ENCODE results near the gene ADARB2.
"Not testable (repeated sequence)": the region's sequence is repeated elsewhere in the genome, so short reads cannot be mapped to it uniquely, and the experiment has no call there.

Gene ADARB2

DNA sequence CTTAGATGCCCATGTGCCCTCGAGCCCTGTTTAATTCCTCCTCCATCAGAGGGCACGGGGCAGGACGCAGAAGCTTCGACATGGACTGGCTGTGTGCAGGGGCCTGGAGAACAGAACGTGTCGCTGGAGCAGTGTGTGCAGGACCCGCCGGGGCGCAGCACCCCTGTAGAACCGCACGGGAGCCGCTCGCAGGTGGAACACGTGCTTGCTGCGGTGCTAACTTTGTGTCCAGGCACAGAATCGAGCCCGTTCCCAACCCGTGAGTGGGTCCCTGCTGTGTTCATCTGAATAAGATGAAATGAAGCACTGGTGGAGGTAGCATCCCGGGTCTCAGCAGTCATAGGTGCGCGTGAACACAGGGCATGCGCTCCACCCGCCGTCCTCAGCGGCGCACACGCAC, 564.2 kb downstream of the ADARB2 start:
- no peak for DNase-seq

DNA sequence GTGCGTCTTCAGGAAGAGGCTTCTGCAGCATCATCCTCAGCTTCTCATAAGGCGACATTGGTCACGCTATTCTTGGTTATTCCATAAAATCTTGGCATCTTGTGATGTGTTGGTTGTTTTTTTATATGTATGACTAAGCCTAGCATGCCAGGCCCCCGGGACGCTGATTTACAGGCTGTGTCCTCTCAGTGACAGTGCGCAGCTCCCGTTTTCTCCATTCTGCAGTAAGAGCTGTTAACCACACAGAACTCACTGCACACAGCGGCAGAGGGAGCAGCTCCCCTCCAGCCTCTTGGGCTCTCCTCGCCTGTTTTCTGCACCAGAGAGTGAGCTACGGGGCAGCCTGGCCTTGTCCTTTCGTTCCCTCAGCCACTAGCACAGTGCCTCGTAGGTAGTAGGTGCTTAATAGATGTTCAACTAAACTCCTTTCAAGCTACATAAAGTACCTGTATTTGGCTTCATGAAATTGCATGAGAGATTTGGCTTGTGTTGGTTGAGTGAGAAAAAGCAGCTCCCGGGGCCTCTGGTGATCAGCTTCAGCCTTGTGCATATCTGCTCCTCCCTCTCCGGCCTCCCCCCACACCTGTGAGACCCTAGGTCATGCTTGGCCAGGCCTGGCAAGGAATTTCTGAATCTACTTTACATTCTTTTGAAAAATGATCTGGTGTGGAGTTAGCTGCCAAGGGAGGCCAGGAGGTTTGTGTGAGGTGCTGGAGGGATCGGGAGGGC, 564.9 kb downstream of the ADARB2 start:
- no peak for DNase-seq

DNA sequence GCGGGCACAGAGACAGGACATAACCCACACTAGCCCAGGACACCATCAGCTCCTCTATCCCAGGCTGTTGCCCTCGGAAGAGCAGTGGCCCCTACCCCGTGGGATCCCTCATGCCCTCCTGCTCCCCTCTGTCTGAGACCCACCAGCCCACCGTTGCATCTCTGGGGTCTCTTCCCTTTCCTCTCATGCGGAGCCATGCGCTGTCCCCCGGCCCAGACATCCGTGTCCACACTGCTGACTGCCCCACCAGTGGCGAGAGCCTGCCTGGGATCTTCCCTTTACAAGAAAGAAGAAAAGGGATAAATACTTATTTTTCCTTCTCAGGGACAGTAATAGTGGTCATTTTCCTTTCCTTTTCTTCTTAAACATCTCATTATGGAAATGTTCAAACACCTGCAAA, 565.7 kb downstream of the ADARB2 start:
- DNase-seq, result no peak

DNA sequence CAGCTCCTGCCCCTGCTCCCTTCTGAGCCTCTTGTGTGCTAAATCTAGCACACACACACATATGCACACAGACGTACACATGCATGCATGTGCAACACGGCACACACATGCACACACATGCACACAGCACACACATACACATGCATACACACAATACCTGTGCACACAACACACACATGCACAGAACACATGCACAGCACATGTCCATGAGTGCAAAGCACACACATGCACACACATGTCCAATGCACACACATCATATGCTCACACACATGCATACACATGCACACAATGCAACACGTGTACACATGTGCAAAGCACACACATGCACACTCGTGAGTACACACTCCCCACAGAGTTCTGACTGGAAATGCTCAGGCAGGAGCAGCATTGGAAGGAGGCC, 566.1 kb downstream of the ADARB2 start:
- DNase-seq, result no peak

DNA sequence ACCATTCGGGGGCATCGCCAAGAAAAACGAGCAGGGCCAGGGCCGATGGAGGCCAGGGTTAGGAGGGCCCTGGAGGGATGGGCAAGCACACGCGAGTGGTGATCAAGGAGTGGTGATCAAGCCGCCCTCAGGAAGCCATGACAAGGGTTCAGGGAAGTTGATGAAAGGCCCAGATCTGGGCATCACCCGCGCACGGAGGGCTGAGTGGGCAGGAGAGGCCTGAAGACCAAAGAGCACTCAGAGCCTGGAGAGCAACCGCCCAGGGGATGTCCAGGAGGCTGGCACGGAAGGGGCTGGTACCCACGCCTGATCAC, 566.5 kb downstream of the ADARB2 start:
- no peak for DNase-seq

DNA sequence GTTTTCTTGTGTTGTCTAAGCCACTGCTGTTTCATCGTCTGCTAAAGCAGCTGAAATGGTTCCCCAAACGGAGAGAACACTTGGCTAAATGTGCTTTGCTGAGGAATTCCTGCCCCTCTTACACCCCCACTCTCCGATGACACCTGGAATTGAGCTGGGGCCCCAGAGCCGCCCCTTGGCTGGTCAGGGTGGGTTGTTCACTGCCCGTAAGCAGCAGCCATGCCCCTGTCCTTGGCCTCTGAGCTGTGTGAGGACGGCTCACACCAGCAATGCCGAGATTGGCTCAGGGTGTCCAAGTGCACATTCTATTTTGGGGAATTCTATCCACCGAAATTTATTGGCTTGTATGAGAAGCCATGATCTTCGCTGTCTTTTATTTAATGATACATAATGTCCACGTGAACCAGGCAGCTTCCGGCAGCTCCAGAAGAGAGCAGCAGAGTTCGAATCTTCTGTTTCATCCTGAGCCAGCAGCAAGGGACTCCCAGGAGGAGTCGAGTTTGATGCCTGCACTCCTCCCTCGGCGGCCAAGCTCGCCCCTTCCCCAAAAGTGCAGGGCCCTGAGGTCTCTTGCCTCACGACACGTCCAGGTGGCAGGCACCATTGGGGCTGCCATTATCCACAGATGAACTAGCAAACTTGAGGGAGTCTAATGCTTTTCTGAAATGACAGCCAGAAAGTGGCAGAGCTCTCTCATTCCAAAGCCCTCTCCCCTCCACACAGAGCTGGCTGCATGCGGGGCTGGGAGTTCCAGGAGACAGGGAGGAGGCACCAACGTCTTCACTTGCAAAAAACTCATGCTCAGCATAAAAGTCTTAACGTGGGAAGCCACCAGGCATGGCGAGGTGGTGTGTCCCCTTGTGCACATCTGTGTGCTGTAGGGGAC, 567.1 kb downstream of the ADARB2 start:
- DNase-seq, result no peak

DNA sequence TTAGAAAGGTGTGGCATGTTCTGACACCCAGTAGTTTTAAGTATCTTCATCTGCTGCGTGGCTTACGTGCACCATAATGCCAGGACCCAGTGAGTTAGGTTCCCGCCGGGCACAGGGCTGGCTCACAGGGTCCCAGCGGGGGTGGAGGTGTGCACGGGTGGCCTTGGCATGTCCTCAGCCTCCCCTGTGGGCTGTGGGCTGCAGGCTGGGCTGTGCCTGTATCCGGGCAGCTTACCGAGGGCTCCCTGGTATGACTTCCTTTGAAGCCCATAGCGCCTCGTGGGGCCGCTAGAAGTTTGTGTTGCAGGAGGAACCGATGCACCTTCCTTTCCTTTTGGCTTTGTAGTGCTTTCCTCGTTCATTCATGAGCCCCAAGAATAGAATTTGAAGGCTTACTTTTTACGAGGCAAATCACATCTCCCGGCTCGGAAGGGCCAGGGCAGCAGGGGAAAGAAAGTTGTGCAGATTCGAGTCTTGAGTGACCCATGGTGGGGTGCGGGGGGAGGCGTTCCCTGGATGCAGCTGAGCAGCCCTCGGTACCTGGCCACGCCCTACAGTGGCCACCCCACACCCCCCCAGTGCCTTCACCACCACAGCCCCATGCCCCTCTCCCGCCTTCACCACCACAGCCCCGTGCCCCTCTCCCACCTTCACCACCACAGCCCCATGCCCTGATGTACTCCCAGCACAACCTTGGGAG, 568.0 kb downstream of the ADARB2 start:
- no peak for DNase-seq

DNA sequence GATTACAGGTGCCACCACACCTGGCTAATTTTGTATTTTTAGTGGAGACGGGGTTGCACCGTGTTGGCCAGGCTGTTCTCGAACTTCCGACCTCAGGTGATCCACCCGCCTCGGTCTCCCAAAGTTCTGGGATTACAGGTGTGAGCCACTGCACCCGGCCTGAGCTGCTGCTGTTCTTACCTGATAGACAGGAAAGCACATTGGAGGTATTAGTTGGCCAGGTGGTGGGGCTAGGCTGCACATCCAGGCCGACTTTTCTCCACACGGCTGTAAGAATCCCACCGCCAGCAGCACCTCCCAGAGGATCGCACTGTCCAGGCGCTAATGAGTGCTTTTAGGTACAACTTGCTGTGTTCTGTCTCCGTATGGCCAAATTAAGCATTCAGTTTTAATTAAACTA, 568.6 kb downstream of the ADARB2 start:
- DNase-seq, result no peak

DNA sequence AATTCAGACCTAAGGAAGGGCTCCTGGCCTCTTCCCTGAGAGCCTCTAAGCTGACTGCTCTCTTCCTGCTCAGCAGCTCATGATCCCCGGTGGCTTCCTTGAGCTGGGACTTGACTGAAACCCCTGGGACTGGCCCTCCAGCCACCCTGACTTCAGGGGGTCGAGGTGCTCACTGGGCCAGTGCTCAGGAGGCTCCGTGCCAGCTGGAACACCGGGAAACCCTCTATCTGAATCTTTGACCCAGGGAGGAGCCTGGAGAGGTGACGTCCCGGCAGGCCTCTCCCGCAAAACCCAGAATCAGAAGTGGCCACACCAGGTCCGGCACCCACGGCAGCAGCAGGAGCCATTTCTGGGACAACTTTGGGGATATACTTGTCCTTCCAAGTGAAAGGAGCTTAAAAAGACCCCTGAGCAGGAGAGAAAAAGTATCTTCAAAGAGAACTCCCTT, 570.5 kb downstream of the ADARB2 start:
- no peak for DNase-seq

DNA sequence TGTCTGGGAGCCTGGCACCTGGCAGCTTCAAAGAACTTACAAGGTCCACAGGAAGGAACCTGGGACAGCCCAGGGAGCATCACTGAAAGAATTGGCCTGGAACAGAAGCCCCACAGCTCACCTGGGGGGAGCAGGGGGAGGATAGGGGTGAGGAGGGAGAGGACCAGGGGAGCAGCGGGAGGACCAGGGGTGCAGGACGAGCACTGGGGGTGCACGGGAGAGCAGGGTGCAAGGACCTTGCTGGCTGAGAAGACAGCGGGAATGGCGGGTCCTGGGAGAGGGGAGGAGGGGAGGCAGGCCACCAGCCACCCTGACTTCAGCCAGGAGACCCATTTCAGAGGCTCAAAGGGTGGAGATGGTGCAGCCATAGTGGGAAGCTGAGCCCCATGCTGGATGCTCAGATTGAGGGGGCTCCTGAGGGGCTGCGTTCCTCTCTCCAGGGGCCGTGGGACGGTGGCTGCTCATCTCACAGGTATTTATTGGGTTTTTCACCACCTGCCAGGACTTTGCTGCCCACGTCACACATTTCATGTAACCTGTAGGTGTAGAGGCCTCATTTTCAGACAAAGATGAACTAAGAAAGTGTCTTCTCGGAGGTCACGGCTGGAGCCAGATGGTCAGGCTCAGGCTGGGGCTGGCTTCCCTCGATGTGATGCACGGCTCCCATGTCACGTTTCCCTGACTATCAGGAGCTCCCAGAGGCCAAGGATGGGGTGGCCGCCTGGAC, 571.1 kb downstream of the ADARB2 start:
- DNase-seq, result no peak

DNA sequence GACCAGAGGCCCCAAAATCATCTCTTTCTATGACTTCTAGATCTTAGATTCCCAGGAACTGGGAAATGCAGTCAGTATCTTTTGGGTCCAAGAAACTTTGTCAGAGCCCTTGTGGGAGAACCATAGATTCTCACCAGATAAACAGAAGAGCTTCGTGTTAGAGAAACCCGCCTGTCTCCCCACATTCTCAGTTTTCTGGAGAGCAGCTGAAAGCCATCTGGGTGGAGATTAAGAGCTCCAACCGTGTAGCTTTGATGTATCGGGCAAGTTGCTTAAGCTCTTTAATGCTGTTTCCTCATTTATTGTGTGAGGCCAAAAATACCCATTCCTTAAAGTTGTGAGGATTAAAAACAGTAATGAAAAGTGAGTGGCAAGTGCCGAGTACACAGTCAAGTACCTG, 573.5 kb downstream of the ADARB2 start:
- DNase-seq, result no peak

DNA sequence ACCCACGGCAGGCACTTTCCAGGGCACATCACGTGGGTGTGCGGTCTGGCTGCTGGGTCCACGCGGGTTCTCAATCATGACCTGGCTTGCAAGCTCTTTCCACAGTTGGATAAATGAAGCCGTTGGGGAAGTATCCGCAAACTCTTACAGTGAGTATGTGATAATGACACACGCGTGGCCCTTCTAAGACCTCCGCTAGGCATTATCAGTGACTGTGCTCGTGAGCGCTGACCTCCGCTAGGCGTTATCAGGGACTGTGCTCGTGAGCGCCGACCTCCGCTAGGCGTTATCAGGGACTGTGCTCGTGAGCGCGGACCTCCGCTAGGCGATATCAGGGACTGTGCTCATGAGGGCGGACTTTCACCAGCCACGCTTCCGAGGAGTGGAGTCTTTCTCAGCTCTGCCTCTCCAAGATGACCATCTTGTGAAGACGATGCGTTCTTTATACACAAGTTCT, 574.1 kb downstream of the ADARB2 start:
- DNase-seq, result no peak

DNA sequence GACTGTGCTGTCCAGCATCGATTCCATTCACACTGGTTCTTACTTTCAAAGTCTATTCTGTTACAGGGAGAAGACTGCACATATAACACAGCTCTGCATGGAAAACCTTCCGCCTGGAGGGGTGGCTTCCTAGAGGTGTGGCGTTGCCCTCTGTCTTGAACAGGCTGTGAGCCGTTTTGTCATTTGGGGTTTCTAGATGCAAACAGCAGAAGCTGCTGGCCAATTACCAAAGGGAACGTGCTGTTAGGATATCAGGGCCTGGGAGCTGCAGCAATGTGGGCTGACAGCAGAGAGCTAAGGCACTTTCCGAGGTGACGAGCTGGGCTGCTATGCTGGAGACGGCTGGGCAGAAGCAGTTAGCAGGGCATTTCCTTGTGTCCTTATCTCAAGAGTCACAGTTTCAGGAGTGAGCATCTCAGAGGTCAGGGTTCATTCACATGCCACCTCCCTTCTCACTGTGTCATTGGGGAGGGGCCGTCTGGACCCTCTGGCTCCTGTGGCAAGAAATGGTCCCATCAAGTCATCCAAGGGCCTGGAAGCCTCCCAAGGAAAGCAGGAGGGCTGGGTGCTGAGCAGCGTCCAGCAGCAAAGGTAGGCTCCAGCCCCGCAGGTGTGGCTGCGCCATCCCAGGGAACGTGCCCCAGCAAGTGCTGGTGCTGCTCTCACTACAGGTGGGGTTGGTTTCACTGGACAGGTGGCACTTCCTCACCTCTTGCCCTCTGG, 574.7 kb downstream of the ADARB2 start:
- no peak for DNase-seq

DNA sequence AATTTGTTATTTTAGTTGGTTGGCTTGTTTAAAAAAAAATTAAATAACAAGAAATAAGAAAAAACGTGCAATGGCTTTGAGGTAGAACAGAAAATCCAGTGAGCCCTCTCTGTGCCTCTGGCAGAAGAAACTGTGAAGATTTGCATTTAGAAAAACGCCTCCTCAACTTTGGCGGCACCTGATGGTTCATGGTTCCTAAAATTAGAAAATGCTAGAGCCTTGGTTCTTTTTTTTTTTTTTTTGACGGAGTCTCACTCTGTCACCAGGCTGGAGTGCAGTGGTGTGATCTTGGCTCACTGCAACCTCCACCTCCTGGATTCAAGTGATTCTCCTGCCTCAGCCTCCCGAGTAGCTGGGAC, 576.0 kb downstream of the ADARB2 start:
- not testable (repeated sequence) for DNase-seq

DNA sequence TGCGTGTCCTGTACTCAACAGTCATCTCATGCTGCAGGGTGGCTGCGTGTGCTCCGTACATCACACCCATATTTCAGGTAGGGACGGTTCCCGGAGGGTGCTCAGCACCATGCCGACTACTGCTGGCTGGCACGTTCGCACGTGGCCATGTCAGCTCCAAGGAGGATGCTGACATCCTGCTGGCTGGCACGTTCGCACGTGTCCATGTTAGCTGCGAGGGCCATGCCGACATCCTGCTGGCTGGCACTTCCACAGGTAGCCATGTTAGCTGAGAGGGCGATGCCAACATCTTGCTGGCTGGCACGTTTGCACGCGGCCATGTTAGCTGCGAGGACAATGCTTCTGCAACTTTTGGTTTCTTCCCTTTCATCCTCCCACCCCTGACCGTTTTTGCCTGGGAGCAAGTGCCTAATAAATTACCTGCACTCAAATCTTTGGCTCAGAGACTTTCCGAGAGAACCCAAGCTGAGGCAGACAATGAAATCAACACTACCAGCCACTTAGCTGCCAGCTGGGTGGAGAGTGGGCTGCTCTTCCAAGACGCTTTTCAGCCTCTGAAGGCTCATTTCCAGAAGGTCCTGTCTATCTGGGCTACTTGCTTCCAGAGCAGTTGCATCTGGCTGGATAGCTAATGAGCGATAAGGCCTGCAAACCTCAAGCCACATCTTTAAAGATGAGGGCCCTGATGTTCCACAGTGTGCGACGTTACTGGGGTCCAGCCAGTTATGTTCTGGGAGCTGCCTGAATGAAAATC, 576.6 kb downstream of the ADARB2 start:
- no peak for DNase-seq

DNA sequence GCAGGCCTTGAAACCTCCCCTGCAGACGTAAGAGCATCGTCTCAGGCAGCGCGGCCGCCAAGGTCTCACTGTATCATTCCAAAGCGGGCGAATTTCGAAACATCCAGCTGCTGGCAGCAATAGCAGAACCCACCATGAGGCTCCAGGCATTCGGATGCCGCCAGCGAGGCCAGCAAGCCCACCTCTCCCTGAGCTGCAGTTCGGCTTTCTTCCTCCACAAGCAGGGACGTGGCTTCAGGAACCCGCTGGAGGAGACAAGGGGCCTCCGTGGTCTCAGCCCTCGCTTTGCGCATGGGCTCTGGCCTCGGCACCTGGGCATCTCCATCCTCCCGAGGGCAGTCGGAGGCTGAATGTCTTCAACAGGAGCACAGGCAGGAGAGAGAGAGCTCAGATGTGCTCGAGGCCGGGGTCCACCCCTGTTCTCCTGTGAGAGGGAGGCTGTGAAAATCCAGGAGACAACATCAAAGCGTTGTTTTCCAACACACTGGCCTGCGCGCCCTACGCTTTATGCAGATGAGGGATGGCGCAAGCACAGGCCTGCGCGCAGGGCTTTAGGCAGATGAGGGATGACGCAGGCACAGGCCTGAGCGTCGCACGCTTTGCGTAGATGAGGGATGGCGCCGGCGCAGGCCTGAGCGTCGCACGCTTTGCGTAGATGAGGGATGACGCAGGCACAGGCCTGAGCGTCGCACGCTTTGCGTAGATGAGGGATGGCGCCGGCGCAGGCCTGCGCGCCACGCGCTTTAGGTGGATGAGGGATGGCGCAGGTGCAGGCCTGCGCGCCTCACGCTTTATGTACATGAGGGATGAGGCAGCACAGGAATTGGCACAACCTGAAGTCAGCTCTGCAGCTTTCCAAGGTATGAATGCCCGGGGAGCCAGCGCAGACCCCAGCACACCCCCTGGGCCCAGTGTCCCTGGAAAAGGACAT, 577.9 kb downstream of the ADARB2 start:
- no peak for DNase-seq

DNA sequence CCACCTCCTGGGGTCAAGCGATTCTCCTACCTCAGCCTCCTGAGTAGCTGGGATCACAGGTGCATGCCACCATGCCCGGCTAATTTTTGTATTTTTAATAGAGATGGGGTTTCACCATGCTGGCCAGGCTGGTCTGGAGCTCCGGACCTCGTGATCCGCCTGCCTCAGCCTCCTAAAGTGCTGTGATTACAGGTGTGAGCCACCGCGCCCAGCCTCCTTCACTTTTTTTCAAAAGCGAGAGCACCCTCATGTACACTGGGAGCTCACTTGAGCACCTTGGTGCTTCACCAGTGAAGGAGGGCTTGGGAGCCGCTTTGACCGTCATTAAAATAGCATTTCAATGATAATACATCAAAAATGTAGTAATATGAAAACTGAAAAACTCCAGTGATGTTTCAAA, 578.8 kb downstream of the ADARB2 start:
- DNase-seq, result not testable (repeated sequence)

DNA sequence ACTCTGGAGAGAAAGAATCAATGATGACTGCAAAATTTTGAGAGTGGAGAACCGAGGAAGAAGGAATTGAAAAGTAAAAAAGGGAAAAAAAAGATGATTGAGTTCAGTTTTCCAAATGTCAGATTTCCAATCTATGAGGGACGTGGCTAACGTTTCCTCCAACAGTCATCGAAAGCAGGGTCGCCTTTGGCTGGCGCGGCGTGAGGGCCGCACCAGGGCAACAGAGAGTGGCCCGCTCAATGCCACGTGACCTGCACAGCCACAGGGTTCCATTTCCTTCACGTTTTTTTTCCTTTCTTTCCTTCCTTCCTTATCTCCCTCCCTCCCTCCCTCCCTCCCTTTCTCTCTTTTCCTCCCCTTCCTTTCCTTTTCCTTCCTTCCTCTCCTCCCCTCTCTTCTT, 579.3 kb downstream of the ADARB2 start:
- DNase-seq, result no peak

DNA sequence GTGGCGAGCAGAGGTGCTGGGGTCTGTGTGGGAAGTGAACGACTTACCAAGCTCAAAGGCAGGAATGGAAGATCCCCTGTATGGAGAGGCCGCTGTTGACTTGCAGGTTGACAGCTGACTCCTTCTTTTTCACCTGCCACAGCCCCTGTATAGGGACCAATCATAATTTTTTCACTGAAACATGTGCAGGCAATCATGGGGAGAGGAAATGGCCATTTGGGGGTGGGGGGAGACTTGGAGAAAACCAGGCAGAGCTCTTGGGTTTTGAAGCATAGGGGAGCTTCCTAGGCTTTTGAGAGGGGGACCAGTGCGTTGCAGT, 579.8 kb downstream of the ADARB2 start:
- no peak for DNase-seq

DNA sequence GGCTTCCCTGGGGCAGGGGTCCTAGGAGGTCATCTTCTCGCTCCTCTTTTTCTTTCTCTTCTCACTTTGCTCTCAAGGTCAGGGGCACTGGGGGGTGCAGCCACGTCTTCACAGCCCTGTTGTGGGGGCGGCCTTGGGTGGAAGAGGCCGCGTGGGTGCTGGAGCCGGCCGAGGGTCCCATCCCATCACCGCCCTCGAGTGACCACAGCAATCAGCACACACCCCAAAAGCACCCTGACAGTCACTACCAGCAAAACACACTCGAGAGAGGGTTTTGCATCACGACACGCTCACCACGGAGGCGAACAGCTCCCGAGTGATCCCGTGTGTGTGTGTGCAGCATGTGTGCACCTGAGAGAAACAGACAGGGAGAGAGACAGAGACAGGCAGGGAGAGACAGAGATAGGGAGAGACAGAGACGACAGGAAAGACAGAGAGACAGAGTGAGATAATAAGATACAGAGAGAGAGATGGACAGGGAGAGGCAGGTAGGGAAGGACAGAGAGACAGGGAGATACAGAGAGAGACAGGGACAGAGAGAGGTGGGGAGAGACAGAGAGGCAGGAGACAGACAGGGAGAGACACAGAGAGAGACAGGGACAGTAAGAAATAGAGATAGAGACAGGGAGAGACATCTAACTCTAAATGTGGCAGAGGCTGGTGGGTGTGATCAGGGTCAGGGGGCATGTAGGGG, 580.3 kb downstream of the ADARB2 start:
- no peak for DNase-seq

Data from CD4-positive, alpha-beta T cell treated with Interleukin-15 for 1 hour (primary cell).